ENCODE data around the gene ARL1. TPM values are rescaled to one million over a fixed set of nuclear protein-coding genes. Genes with fewer than 3 reads are reported as not detected.
"Not testable (repeated sequence)": the region's sequence is repeated elsewhere in the genome, so short reads cannot be mapped to it uniquely, and the experiment has no call there.

ARL1 gene
- total RNA-seq: 73.6 and 117 TPM in 2 replicates
- polyA plus RNA-seq (2012): 123 TPM

- DNase-seq (ENCODE audit: low read depth): peak; percentile 91
These were observed at the start of gene ARL1 for GRCh38 chr12:101407436-101408345. ARL1 (minus strand) TSS chr12:101407772; CDS start chr12:101407645, 127 bp downstream.

GRCh38 chr12:101455685-101456084, 48.1 kb upstream of the ARL1 start:
- no peak for DNase-seq (ENCODE audit: low read depth)

GRCh38 chr12:101441461-101442224, 34.1 kb upstream of the ARL1 start:
- DNase-seq (ENCODE audit: low read depth): no peak

- DNase-seq (ENCODE audit: low read depth): no peak
These were observed 31.7 kb upstream of the ARL1 start for GRCh38 chr12:101439236-101439635.

- DNase-seq (ENCODE audit: low read depth): no peak
These were observed 28.6 kb upstream of the ARL1 start for GRCh38 chr12:101436136-101436535.

- DNase-seq (ENCODE audit: low read depth): no peak
These were observed 22.9 kb upstream of the ARL1 start for GRCh38 chr12:101430456-101430855.

GRCh38 chr12:101424620-101425019, 17.0 kb upstream of the ARL1 start:
- no peak for DNase-seq (ENCODE audit: low read depth)

- DNase-seq (ENCODE audit: low read depth): not testable (repeated sequence)
These were observed 14.5 kb upstream of the ARL1 start for GRCh38 chr12:101422066-101422465.

- DNase-seq (ENCODE audit: low read depth): no peak
These were observed 7.7 kb upstream of the ARL1 start for GRCh38 chr12:101415228-101415627.

- peak; percentile 77 for DNase-seq (ENCODE audit: low read depth)
These were observed 7.1 kb upstream of the ARL1 start for GRCh38 chr12:101414533-101415119.

GRCh38 chr12:101410169-101410568, 2.6 kb upstream of the ARL1 start:
- DNase-seq (ENCODE audit: low read depth): not testable (repeated sequence)

- no peak for DNase-seq (ENCODE audit: low read depth)
These were observed 530 bp downstream of the ARL1 start for GRCh38 chr12:101407049-101407435.

GRCh38 chr12:101391181-101391580, 16.4 kb downstream of the ARL1 start:
- DNase-seq (ENCODE audit: low read depth): not testable (repeated sequence)

- DNase-seq (ENCODE audit: low read depth): no peak
These were observed 28.4 kb downstream of the ARL1 start for GRCh38 chr12:101379149-101379548.

GRCh38 chr12:101375573-101375972, 32.0 kb downstream of the ARL1 start:
- no peak for DNase-seq (ENCODE audit: low read depth)

- DNase-seq (ENCODE audit: low read depth): peak; percentile 32
These were observed 35.1 kb downstream of the ARL1 start for GRCh38 chr12:101372431-101372830.

- no peak for DNase-seq (ENCODE audit: low read depth)
These were observed 39.6 kb downstream of the ARL1 start for GRCh38 chr12:101368016-101368415.

GRCh38 chr12:101361455-101361854, 46.1 kb downstream of the ARL1 start:
- no peak for DNase-seq (ENCODE audit: low read depth)

- no peak for DNase-seq (ENCODE audit: low read depth)
These were observed 50.8 kb downstream of the ARL1 start for GRCh38 chr12:101356794-101357193.

GRCh38 chr12:101351682-101352081, 55.9 kb downstream of the ARL1 start:
- DNase-seq (ENCODE audit: low read depth): no peak

GRCh38 chr12:101343893-101344292, 63.7 kb downstream of the ARL1 start:
- no peak for DNase-seq (ENCODE audit: low read depth)
